HG02973 (cell line): ENCODE data around the gene TRMT10B.

Experiments
- ATAC-seq: cut with Tn5 transposase; IDR thresholded peaks from one replicate; pipeline ENCODE4 v1.9.1; 2021; ENCODE audit warnings: moderate library complexity; ENCODE audit not compliant: unreplicated experiment

Gene TRMT10B

GRCh38 chr9:37753489-37754190 is at the start of gene TRMT10B:
TRMT10B (plus strand) TSS chr9:37753805; CDS start chr9:37761932, 8,127 bp downstream.
- ATAC-seq = peak; percentile 83

DNA sequence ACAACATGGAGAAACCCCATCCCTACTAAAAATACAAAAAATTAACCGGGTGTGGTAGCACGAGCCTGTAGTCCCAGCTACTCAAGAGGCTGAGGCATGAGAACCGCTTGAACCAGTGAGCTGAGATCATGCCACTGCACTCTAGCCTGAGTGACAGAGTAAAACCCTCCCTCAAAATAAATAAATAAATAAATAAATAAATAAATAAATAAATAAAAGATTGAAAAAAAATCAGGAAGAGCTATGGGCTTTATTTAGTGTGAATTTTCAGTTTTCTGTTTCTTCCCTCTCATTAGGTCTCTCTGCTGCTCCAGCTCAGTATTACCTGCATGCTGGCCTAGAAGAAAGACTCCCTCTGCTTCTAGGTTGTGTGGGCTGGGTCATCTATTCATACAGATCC is 47.8 kb upstream of the TRMT10B start:
- ATAC-seq = no peak

DNA sequence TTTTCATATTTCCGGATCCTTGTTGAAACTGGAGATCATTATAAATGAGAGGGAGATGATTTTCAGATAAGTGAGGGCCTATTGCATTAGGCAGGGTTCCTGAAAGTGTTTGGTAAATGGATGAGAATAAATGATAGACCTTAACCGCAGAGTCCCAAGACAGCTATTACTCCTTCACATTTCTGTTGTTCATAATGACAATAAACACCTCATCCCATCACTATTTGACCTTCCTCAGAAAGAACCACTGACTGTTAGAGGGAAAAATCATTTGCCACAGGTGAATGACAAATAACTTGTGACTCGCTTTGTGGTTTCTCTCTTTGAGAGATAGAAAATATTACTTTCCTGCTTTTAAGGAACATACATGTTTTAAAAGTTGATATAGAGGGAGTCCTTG is 47.3 kb upstream of the TRMT10B start:
- no peak for ATAC-seq

DNA sequence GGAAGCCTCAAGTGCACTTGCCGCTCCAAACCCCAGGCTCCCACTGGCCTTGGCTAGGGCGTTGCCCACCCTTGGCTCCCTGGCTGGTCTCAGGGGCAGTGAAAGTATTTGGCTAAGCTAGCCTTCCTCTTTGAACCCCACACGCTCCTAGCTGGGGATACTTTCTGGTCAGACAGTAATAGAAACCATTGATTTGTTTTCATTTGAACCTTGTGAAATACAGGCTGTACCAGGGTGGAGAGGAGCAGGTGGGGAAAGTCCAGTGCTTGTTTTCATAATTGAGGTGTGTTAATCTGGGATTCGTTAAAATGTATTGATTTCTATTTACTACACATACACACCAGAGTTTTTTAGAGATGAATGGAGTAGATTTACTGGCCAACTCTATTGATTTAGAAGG is 45.9 kb upstream of the TRMT10B start:
- no peak for ATAC-seq

GRCh38 chr9:37710046-37710445 is 43.6 kb upstream of the TRMT10B start:
- no peak for ATAC-seq

DNA sequence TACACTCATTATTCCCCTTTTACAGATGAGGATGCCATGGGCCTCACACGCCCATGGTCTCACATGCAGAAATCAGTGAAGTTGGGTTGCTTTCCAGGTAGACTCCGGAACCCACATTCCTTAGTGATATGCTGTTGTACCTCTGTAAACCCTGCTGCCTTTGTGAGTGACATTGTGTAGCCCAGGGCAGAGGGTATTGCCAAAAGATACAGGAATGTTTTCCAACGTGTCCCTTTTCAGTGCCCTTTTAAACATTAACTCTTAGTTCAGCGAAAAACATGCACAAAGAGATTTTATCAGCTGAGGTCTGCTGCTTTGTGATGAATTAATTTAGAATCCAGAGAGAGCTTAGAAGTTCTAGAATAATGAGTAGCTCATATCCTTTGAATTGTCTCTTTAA is 38.3 kb upstream of the TRMT10B start:
- ATAC-seq = no peak

DNA sequence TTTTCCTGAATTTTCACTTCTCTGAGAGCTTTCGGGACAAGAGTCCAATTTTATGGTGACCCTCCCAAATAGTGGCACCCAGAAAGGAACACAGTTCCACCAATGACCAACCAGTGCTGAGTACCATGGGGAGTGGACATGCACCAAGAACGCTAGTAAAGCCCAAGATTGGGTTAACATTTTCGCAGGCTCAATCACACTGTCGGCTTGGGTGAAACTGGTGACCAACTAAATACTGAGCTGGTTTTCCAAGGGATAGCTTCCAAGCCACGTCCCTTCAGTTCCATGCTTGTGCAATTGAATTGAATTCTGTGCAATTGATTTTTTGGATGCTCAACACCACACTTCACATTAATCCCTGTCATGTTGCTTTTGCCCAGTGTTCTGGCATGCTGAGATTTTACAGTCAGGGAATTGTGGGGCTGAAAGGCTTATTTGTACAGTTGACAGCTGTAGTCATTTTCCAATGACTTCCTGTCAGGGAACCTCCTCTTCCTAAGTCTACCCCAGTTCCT is 37.6 kb upstream of the TRMT10B start:
- ATAC-seq = no peak

GRCh38 chr9:37719526-37719925 is 34.1 kb upstream of the TRMT10B start:
- no peak for ATAC-seq

- ATAC-seq = no peak
Measured at GRCh38 chr9:37727013-37727412, 26.6 kb upstream of the TRMT10B start.

DNA sequence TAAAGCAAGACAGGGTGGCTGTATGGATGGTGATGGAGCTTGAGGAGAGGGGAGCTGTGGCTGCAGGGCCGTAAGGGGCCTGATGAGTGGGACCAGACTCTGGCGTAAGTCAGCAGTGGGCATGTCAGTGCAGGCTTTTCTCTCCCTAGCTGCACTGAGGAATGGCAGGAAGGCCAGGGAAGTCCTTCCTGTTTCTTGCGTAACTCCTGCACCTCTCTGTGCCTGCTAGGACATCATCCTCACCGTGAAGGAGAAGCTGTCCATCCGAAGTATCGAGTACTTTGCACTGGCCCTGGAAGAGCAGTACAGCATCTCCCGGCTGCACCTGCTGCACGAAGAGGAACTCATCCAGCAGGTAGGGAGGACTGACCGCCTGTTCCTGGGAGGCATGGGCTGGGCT is 24.1 kb upstream of the TRMT10B start:
- no peak for ATAC-seq

DNA sequence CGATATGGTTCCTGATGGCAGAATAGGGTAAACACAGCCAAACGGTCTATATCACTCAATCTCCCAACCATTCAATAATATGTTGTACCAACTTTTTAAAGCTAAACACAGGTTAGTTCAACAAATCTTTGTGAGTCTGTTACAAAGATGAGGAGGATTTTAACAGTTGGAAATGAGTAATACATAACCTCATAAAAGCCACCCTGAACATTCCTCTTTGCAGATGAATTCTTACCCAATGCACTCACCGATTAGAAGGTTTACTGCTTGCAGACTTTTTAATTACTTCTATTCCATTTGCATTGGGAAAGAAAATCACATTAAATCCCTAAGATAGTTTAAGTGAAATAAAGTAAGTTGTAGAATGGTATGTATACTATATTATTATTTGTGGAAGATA is 23.3 kb upstream of the TRMT10B start:
- no peak for ATAC-seq

DNA sequence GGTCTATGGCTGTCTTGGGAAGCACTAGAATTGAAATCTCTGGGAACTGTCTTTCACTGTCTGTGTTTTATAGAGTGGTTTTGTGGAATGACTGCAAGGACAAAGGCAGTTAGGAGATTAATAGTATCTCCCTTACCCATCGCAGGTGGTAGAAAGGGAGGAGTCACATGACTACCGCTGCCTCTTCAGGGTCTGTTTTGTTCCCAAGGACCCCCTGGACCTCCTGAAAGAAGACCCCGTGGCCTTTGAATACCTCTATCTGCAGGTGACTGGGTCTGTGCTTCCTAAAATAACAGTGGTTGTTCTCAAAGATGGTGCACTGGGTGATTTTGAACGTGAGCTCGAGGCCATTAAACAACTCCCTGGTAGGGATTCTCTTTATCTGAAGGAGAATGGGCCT is 22.8 kb upstream of the TRMT10B start:
- ATAC-seq = no peak

DNA sequence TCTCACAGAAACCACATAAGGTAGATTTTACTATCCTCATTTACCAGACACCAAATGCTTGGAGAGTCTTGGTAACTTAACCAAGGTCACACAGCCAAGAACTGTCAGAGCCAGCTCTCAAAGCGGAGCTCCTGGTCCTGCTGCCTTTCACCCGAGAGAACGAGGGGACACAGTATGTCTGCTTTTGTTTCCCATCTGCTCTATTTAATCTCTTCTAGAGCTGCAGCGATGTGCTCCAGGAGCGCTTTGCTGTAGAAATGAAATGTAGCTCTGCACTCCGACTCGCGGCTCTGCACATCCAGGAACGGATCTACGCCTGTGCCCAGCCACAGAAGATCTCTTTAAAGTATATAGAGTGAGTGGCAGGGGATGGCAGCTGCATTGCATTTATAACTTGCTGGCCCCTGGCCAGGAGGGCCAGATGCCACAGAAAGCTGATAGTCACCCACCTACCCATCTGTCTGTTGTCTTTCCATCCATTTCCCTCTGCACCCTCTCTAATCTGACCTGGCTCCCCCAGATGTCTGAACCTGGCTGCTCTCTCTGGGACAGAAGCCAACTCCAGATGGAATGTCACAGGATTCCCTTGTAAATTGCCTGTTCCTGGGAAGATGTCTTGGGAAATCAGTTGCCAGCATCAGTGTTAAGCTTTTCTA is 21.4 kb upstream of the TRMT10B start:
- no peak for ATAC-seq

GRCh38 chr9:37732952-37733351 is 20.7 kb upstream of the TRMT10B start:
- ATAC-seq = no peak

GRCh38 chr9:37739222-37739621 is 14.4 kb upstream of the TRMT10B start:
- no peak for ATAC-seq

DNA sequence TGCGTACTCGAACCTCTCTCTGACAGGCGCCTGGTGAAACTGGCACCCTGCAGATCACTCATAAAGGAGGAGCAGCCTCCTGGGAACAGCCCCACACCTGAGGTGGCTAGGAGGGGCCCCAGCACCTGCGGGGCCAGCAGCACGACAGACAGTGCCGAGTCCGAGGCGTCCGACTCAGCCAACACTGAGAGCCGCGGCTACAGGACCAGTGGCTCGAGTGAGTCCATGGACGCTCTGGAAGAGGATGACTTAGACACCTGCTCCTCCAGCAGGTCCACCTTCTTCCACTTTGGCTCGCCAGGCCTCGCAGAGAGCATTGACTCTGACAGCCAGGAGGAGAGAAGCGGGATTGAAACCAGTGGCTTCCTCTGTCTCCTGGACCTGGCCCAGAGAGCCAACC is 13.5 kb upstream of the TRMT10B start:
- ATAC-seq = no peak

- no peak for ATAC-seq
Measured at GRCh38 chr9:37740631-37741328, 12.8 kb upstream of the TRMT10B start.

DNA sequence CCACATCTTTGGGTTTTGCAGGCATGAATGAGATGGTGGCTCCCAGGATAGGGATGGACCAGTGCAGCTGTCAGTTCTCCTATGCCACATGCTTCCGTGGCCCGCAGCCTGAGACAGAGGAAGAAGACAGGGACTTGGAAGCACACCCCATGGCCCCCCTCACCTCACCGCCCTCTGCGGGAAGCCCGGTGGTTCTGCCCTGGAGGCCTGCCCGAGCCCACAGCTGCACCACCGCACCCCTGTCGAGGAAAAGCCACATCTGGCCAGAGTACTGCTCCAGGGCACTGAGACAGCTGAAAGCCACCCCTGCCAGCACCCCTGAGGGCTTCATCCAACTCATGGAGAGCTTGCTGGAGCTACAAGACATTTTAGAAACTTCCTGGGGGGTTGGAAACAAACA is 7.6 kb upstream of the TRMT10B start:
- ATAC-seq = no peak

GRCh38 chr9:37746448-37747270 is 6.9 kb upstream of the TRMT10B start:
- ATAC-seq = no peak

GRCh38 chr9:37747271-37747753 is 6.3 kb upstream of the TRMT10B start:
- peak; percentile 66 for ATAC-seq

GRCh38 chr9:37749129-37749528 is 4.5 kb upstream of the TRMT10B start:
- ATAC-seq = no peak
